ENCODE data around the gene UBE2J2. TPM values are rescaled to one million over a fixed set of nuclear protein-coding genes. Genes with fewer than 3 reads are reported as not detected.

UBE2J2 gene
- total and polyA plus RNA-seq, 4 donors: 21.0 to 30.4 (median 25.8) TPM

DNA sequence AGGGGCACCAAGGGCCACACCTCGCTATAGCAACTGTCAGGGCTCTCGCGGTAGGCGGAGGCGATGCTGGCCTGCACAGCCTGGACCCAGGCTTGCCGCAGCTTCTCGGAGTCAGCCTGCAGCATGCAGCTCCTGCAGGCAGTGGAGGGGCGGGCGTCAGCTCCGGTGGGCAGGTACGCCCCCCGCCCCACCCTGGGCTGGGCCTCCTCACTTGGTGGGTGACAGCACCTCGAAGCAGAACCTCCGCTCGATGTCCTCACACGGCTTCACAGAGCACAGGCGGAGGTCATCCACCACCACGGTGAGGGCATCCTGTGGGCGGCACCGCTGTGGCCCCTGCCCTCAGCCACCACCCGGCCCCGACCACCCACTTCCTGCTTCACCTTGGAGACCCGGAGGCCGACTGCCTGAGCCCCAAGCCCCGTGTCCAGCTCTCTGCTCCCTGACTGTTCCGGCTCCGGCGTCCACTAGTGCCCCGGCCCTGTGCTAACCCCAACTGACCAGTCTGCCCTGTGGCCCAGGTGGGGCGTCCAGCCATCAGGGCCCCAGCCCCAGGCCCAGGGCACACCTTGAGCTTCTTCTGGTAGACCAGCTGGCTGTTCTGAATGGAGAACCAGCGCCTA lies 24.3 kb upstream of the UBE2J2 start (continued):
- TF ChIP-seq, protein P1, sequence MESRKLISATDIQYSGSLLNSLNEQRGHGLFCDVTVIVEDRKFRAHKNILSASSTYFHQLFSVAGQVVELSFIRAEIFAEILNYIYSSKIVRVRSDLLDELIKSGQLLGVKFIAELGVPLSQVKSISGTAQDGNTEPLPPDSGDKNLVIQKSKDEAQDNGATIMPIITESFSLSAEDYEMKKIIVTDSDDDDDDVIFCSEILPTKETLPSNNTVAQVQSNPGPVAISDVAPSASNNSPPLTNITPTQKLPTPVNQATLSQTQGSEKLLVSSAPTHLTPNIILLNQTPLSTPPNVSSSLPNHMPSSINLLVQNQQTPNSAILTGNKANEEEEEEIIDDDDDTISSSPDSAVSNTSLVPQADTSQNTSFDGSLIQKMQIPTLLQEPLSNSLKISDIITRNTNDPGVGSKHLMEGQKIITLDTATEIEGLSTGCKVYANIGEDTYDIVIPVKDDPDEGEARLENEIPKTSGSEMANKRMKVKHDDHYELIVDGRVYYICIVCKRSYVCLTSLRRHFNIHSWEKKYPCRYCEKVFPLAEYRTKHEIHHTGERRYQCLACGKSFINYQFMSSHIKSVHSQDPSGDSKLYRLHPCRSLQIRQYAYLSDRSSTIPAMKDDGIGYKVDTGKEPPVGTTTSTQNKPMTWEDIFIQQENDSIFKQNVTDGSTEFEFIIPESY (IDR thresholded peaks at IDR 0.05): no peak
- TF ChIP-seq HNF4A (conservative IDR thresholded peaks at IDR 0.05) (no peak), HNF4G (IDR thresholded peaks at IDR 0.05) (no peak), RAD21 (IDR thresholded peaks at IDR 0.05) (no peak)
- TF ChIP-seq, protein P2, sequence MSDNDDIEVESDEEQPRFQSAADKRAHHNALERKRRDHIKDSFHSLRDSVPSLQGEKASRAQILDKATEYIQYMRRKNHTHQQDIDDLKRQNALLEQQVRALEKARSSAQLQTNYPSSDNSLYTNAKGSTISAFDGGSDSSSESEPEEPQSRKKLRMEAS (IDR thresholded peaks at IDR 0.05): no peak

DNA sequence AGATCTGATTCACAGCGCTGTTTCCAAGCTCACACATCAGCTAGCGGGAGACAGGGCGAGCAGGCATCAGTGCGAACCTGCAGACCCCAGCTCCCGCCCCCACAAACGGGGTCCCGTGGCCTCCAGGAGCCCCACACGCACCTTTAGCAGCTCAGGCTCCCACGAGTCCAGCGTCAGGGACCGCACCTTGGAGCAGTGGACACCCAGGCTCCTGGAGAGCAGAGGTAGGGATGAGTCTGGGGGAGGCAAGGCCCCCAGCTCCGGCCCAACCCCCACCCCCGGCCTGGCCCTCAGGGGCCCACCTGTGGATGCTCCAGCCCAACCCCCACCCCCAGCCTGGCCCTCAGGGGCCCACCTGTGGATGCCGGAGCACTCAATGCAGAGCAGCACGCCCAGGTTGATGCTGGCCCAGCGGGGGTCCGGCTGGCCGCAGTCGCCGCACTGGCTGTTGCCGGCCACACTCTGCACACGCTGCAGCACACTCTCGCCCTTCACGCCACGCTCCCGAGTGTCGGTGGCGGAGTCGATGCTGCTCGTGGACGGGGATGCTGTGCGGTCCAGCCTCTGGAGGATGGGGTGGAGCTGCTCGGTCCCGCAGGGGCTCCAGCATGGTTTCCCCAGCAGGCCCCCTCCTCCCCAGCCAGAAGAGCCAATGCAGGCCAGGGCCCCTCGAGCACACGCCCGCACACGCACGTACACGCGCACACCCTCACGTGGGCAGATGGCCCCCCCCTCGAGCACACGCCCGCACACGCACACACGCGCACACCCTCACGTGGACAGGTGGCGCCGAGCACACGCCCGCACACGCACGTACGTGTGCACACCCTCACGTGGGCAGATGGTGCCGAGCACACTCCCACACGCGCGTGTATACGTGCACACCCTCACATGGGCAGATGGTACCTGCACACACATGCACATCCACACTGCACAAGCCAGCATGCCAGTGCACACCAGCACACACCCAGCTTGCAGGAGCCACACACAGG lies 22.7 kb upstream of the UBE2J2 start:
- WGBS: 96% methylated on average over 62 of the region's 62 CpGs
- H3K27me3 ChIP-seq (ENCODE audit: control insufficient read depth in 4 of 4, insufficient read depth in 4 of 4, low read length in 3 of 4): no peaks in the 10 kb centered on the region
- peaks cover 0 to 2% (median under 1%) of the 10 kb centered on the region in 4 donors for H3K4me1 ChIP-seq (ENCODE audit: control insufficient read depth in 4 of 4, insufficient read depth in 4 of 4, low read length in 3 of 4)

DNA sequence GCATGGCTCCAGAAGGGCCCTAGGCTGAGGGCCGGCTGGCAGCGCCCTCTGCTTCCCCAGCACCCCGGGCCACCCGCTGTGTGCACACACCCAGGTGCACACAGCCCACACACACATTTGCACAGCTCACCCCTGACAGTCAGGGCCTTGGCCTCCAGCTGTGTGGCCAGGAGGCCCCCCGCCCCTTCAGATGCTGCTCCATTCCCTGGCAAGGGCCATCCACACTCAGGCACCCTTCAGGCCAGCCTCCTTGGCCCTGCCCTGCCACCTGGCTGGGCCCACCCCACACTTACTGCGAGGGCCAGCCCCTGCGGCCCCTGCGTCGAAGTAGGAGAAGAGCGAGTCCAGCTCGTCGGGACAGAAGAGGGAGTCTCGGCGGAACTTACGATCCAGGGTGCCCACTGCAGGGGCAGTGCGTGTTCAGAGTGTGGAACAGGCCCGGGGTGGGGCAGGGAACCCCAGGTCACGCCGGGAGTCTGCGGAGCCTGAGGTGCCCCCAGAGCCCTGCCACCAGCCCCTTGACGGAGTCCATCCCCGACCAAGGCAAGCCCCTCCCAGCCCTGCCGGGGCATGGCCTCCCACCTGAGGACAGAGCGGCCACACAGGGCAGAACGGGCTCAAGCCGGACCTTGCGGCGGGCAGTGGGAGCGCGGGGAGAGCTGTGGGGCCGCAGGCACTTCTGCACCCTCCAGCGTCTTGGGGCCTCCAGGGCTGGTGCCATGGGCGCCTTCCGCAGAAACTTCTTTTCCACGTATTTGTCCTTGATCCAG lies 21.7 kb upstream of the UBE2J2 start:
- no peak for TF ChIP-seq JUND (IDR thresholded peaks at IDR 0.05)
- TF ChIP-seq FOXA2 (IDR thresholded peaks at IDR 0.05): no peak
- TF ChIP-seq, protein P3, sequence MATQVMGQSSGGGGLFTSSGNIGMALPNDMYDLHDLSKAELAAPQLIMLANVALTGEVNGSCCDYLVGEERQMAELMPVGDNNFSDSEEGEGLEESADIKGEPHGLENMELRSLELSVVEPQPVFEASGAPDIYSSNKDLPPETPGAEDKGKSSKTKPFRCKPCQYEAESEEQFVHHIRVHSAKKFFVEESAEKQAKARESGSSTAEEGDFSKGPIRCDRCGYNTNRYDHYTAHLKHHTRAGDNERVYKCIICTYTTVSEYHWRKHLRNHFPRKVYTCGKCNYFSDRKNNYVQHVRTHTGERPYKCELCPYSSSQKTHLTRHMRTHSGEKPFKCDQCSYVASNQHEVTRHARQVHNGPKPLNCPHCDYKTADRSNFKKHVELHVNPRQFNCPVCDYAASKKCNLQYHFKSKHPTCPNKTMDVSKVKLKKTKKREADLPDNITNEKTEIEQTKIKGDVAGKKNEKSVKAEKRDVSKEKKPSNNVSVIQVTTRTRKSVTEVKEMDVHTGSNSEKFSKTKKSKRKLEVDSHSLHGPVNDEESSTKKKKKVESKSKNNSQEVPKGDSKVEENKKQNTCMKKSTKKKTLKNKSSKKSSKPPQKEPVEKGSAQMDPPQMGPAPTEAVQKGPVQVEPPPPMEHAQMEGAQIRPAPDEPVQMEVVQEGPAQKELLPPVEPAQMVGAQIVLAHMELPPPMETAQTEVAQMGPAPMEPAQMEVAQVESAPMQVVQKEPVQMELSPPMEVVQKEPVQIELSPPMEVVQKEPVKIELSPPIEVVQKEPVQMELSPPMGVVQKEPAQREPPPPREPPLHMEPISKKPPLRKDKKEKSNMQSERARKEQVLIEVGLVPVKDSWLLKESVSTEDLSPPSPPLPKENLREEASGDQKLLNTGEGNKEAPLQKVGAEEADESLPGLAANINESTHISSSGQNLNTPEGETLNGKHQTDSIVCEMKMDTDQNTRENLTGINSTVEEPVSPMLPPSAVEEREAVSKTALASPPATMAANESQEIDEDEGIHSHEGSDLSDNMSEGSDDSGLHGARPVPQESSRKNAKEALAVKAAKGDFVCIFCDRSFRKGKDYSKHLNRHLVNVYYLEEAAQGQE (IDR thresholded peaks at IDR 0.05): no peak
- TF ChIP-seq, protein P2 (IDR thresholded peaks at IDR 0.05): no peak
- TF ChIP-seq SP1 (IDR thresholded peaks at IDR 0.05): no peak
- TF ChIP-seq NR2F2 (IDR thresholded peaks at IDR 0.05): no peak
- Histone ChIP-seq H3K36me3 (ENCODE audit: control insufficient read depth in 4 of 4, insufficient read depth in 3 of 4, low read depth in 1 of 4, low read length in 3 of 4) (peaks cover 0 to 17% (median 2%) of the 10 kb centered on the region in 4 donors), H3K9me3 (ENCODE audit: control insufficient read depth in 4 of 4, low read length in 3 of 4) (no peaks in the 10 kb centered on the region), H3K27me3 (ENCODE audit: control insufficient read depth in 4 of 4, insufficient read depth in 4 of 4, low read length in 3 of 4) (no peaks in the 10 kb centered on the region), H3K4me3 (ENCODE audit: low read depth in 1 of 3, low read length in 3 of 3) (no peak overlapping the region), H3K27ac (ENCODE audit: low read depth in 1 of 2, low read length in 2 of 2) (no peak overlapping the region), H3K9ac (ENCODE audit: low read depth in 1 of 2, low read length in 2 of 2) (no peak overlapping the region), H3K4me1 (ENCODE audit: control insufficient read depth in 4 of 4, insufficient read depth in 4 of 4, low read length in 3 of 4) (peaks cover 0 to 11% (median 6%) of the 10 kb centered on the region in 4 donors)
- DNase-seq (ENCODE audit: low spot score): no peak
- 97% methylated on average over 35 of the region's 35 CpGs for WGBS

More for the DNA sequence above, 22.7 kb upstream of the UBE2J2 start:
- H3K9me3 ChIP-seq (ENCODE audit: control insufficient read depth in 4 of 4, low read length in 3 of 4): no peaks in the 10 kb centered on the region
- DNase-seq (ENCODE audit: low spot score): no peak
- no peak overlapping the region for H3K27ac ChIP-seq (ENCODE audit: low read depth in 1 of 2, low read length in 2 of 2)
- TF ChIP-seq RAD21 (IDR thresholded peaks at IDR 0.05): no peak
- no peak for TF ChIP-seq YY1 (IDR thresholded peaks at IDR 0.05)
- H3K9ac ChIP-seq (ENCODE audit: low read depth in 1 of 2, low read length in 2 of 2): no peak overlapping the region
- no peak overlapping the region for H3K4me3 ChIP-seq (ENCODE audit: low read depth in 1 of 3, low read length in 3 of 3)
- H3K36me3 ChIP-seq (ENCODE audit: control insufficient read depth in 4 of 4, insufficient read depth in 3 of 4, low read depth in 1 of 4, low read length in 3 of 4): peaks cover 0 to 17% (median 2%) of the 10 kb centered on the region in 4 donors
